Heart left ventricle (tissue), 16 donors: ENCODE data around the gene ZNF776. TPM values are rescaled to one million over a fixed set of nuclear protein-coding genes. Genes with fewer than 3 reads are reported as not detected.

Experiments used
- ATAC-seq, 4 donors: fragments of 200-7000 bp; cut with Tn5 transposase; one replicate each; pipeline ENCODE4 v1.9.1; 2020 to 2022; ENCODE audit warnings: moderate library complexity in 4 of 4, mild to moderate bottlenecking in 3 of 4, moderate number of reproducible peaks in 1 of 4
- DNase-seq, 5 donors: peaks; one replicate each; pipeline ENCODE4 v3.0.0-alpha.2; 2020
- H3K27ac ChIP-seq, 12 donors: fragments of 200-600 bp; sonication (generic) in 4 of 12; one replicate each; pipeline versions ENCODE4 v1.5.0 to v1.8.0; 2016 to 2022; ENCODE audit warnings: mild to moderate bottlenecking in 2 of 12
- H3K27me3 ChIP-seq, 9 donors: fragments of 200-600 bp; sonication (generic) in 2 of 9; one replicate each; pipeline versions ENCODE4 v1.5.1 to v1.8.0; 2016 to 2022; ENCODE audit warnings: mild to moderate bottlenecking in 3 of 9
- H3K36me3 ChIP-seq, 9 donors: fragments of 200-600 bp; sonication (generic) in 2 of 9; one replicate each; pipeline versions ENCODE4 v1.5.0 to v1.8.0; 2018 to 2022; ENCODE audit warnings: mild to moderate bottlenecking in 2 of 9
- H3K4me1 ChIP-seq, 12 donors: fragments of 200-600 bp; sonication (generic) in 4 of 12; one replicate each; pipeline versions ENCODE4 v1.5.0 to v1.8.0; 2016 to 2022; ENCODE audit warnings: mild to moderate bottlenecking in 3 of 12
- H3K4me3 ChIP-seq, 12 donors: fragments of 200-600 bp; sonication (generic) in 4 of 12; one replicate each; pipeline versions ENCODE4 v1.5.0 to v1.8.0; 2017 to 2022; ENCODE audit warnings: mild to moderate bottlenecking in 9 of 12, moderate library complexity in 4 of 12
- H3K9me3 ChIP-seq, 12 donors: fragments of 200-600 bp; sonication (generic) in 4 of 12; one replicate each; pipeline versions ENCODE4 v1.5.0 to v1.8.0; 2016 to 2022; ENCODE audit warnings: mild to moderate bottlenecking in 1 of 12
- POLR2A ChIP-seq, 2 donors: fragments of 450-650 bp; IDR thresholded peaks; one replicate each; pipeline ENCODE4 v1.6.1; 2017; ENCODE audit warnings: antibody characterized with exemption in 2 of 2, mild to moderate bottlenecking in 2 of 2, moderate library complexity in 2 of 2
- WGBS, 4 donors: extraction: QIAGEN DNeasy Blood & Tissue Kit in 2 of 4; methylation state at CpG; one replicate each; pipeline versions ENCODE4 v1.1.5 to v1.1.7; 2013 to 2018; 5-methylcytosine and 5-hydroxymethylcytosine counted together
- intact Hi-C, 10 donors: fragments of 100-400 bp; cut with DNase I; formaldehyde crosslinking; loops; one replicate each; pipeline versions ENCODE4 v1.11.1 to v1.14.2; 2022
- long read RNA-seq, 3 donors: library from polyadenylated mRNA; unstranded; transcript quantifications; one replicate each; pipeline ENCODE4 v2.0.0, GENCODE V29; 2020 to 2021
- polyA plus RNA-seq, 2 donors: library from polyadenylated mRNA; stranded (reverse); fragments of 200-250 nt; gene quantifications; one replicate each; pipeline ENCODE4 v1.2.3, GENCODE V29; 2013
- total RNA-seq, 9 donors: library from RNA; depleted of rRNA in 2 of 9; stranded (reverse); fragments of >200 nt in 2 of 9; fragmentation: NEBNext Ultra II Directional in 3 of 9; extraction: Animal tissue kit (Norgen Biotek cat#: 25700) in 3 of 9; gene quantifications; one replicate each; pipeline versions ENCODE4 v1.1.0 to v1.2.4, GENCODE V29; 2016 to 2023
- TF ChIP-seq, protein P1 (sequence below), 12 donors: fragments of 200-600 bp; sonication (generic) in 4 of 12; IDR thresholded peaks; one replicate each; pipeline versions ENCODE4 v1.5.0 to v1.8.0; 2018 to 2022; ENCODE audit warnings: antibody characterized with exemption in 12 of 12, mild to moderate bottlenecking in 5 of 12
- donor health status: ischemic (EF 13 %, LVEDD 7.1; RV severe dilation, severe dysfunction).
- donor health status: healthy with polysubstance abuse.
- donor health status: DM: no; HTN: yes; CAD: no.
- donor health status: DM: no; HTN: no; CAD: no.
- donor health status: ischemic (EF 25% LVEDD 6.9; RV normal size, moderate dysfunction).
- donor health status: ischemic (EF 25% LVEDD 5.7; RV mildly dilated, moderate dysfunction).
- donor health status: healthy.
- donor health status: DM: yes; HTN: yes; CAD: no.
- donor health status: ischemic (EF 35%, LVEDD 5.7; RV mildly dilated, moderate dysfunction).
- donor health status: nonischemic (EF 11% LVEDD 7.7; RV severe dilation, severe dysfunction).
- donor health status: DM: yes; HTN: yes; CAD: no.
- donor health status: PGD.
- donor health status: ischemic (EF 29% LVEDD 5.4; RV normal size, mild dysfunction).
- donor health status: nonischemic (EF 23%, LVEDD 6.1; RV moderate dilation, normal function).

Gene ZNF776
- total RNA-seq (10 to 100 TPM in 7 of 9 donors, 1 to 10 TPM in 2; 8.1 to 17.3 (median 12.9) TPM), polyA plus RNA-seq (1 to 10 TPM; 4.8 to 9.6 TPM)
- long read RNA-seq, donor 1, full-length matches to known transcripts, result 8 of 12 reads
- long read RNA-seq, donor 1, partial matches to known transcripts, result 0 of 12 reads
- long read RNA-seq, donor 1, other reads (novel, unspliced or antisense), result 4 of 12 reads
- long read RNA-seq, donor 2, full-length matches to known transcripts, result 8 of 13 reads
- long read RNA-seq, donor 2, partial matches to known transcripts, result 0 of 13 reads
- long read RNA-seq, donor 2, other reads (novel, unspliced or antisense), result 5 of 13 reads
- long read RNA-seq, donor 3, full-length matches to known transcripts, result 3 of 5 reads
- long read RNA-seq, donor 3, partial matches to known transcripts, result 0 of 5 reads
- long read RNA-seq, donor 3, other reads (novel, unspliced or antisense), result 2 of 5 reads

DNA sequence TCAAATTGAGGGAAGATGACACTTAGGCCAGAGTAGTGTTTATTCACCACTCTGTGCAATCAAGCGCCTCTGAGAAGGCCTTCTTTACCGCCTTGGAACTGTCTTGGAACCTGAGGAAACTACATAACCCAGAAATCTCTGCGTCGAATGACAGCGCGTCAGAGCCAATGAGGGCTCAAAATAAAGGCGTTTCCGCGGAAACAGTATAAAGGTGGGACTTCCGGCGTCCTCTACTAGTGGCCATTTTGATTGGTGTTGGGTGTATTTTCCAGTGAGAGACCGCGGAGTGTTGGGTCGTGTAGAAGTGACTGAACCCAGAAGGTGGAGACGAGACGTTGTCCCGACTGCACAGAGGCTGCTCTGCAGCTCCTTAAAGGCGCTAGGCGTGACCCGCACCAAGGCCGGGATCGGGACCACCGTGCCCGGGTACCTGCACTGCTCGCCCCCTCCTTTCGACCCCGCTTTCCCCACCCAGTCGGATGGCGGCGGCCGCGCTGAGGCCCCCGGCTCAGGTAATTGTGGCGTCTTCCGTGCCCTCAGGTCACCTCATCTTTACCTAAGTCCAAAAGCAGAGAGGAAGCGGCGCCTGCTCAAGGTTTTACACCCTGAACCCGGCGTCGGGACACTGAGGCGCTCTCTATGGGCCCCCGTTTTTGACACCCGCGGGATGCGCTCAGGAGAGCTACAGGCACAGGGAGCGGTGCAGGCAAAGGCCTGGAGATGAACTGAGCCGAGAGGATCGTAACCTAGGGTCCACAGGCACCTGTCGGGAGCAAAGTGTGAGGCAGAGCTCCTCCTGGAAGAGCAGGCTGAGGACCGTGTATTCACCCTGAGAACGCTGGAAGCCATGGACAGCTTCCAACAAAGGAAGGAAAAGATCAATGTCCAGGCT lies at the start of gene ZNF776:
Gene ZNF776, plus strand, starts transcription at position 236 of the 892 bp plus-strand sequence. Its CDS starts 244 bp downstream, at position 480.
- ATAC-seq (peak; percentile 93 to 99 (median 98)), DNase-seq (peak; percentile 79 to 89 (median 88))
- intact Hi-C loops, result loop anchor here in 8 of 10 donors (10.0 kb wide), 4 partner anchors 138 to 408 kb away; partner anchors contain the start of genes ZNF329 (in 3 of the 8) and ZNF814 (in 1 of the 8)
- no peaks in the 10 kb centered on the region for H3K27me3 ChIP-seq
- TF ChIP-seq, protein P1, sequence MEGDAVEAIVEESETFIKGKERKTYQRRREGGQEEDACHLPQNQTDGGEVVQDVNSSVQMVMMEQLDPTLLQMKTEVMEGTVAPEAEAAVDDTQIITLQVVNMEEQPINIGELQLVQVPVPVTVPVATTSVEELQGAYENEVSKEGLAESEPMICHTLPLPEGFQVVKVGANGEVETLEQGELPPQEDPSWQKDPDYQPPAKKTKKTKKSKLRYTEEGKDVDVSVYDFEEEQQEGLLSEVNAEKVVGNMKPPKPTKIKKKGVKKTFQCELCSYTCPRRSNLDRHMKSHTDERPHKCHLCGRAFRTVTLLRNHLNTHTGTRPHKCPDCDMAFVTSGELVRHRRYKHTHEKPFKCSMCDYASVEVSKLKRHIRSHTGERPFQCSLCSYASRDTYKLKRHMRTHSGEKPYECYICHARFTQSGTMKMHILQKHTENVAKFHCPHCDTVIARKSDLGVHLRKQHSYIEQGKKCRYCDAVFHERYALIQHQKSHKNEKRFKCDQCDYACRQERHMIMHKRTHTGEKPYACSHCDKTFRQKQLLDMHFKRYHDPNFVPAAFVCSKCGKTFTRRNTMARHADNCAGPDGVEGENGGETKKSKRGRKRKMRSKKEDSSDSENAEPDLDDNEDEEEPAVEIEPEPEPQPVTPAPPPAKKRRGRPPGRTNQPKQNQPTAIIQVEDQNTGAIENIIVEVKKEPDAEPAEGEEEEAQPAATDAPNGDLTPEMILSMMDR (IDR thresholded peaks at IDR 0.05), result no peak
- peak in 1 of 2 donors; percentile 63 for TF ChIP-seq POLR2A (IDR thresholded peaks at IDR 0.05)
- peak within 1 kb of the TSS; percentile 45 to 91 (median 84) for H3K27ac ChIP-seq
- peaks cover 0 to 46% (median 29%) of the 10 kb centered on the region in 12 donors for H3K9me3 ChIP-seq
- H3K4me1 ChIP-seq, result peaks cover 0 to 29% (median 15%) of the 10 kb centered on the region in 12 donors
- H3K36me3 ChIP-seq, result peaks cover 0 to 42% (median 25%) of the 10 kb centered on the region in 9 donors
- peak within 1 kb of the TSS; percentile 62 to 99 (median 90) for H3K4me3 ChIP-seq
- 1 to 2% (median 1%) methylated on average over 43 to 51 of the region's 51 CpGs for WGBS, 4 donors

DNA sequence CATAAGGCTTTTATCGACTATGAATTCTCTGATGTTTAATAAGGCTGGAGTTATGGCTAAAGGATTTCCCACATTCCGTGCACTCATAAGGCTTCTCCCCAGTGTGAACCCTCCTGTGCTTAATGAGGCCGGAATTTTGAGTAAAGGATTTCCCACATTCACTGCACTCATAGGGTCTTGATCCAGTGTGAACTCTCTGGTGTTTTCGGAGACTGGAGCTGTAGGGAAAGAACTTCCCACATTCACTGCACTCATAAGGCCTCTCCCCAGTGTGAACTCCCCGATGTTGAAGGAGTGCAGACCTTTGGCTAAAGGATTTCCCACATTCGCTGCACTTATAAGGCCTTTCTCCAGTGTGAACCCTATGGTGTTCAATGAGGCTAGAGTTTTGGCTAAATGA lies 45.0 kb upstream of the ZNF776 start:
- Histone ChIP-seq H3K4me1 (peaks cover 0 to 17% (median 3%) of the 10 kb centered on the region in 12 donors), H3K36me3 (peaks cover 0 to 77% (median 42%) of the 10 kb centered on the region in 9 donors), H3K9me3 (peaks cover 0 to 94% (median 12%) of the 10 kb centered on the region in 12 donors), H3K4me3 (no peak overlapping the region), H3K27me3 (no peaks in the 10 kb centered on the region), H3K27ac (no peak overlapping the region)
- DNase-seq, result no peak
- TF ChIP-seq POLR2A (IDR thresholded peaks at IDR 0.05), result no peak
- 97 to 98% (median 97%) methylated on average over 6 of the region's 6 CpGs for WGBS, 4 donors
- intact Hi-C loops, result no loop called here
- ATAC-seq, result no peak

GRCh38 chr19:57706346-57706745 lies 40.3 kb upstream of the ZNF776 start:
- Histone ChIP-seq H3K27me3 (no peaks in the 10 kb centered on the region), H3K4me1 (peaks cover 0 to 39% (median 14%) of the 10 kb centered on the region in 12 donors), H3K36me3 (peaks cover 0 to 52% (median 23%) of the 10 kb centered on the region in 9 donors), H3K4me3 (no peak overlapping the region), H3K9me3 (peaks cover 0 to 89% (median 5%) of the 10 kb centered on the region in 12 donors), H3K27ac (no peak overlapping the region)
- DNase-seq, result no peak
- no peak for ATAC-seq
- TF ChIP-seq, protein P1 (IDR thresholded peaks at IDR 0.05), result no peak
- intact Hi-C loops, result no loop called here
- WGBS, 4 donors, result 97 to 100% (median 100%) methylated on average over 1 of the region's 1 CpG; no CpG with 5 or more reads in 1 of the 4 donors

DNA sequence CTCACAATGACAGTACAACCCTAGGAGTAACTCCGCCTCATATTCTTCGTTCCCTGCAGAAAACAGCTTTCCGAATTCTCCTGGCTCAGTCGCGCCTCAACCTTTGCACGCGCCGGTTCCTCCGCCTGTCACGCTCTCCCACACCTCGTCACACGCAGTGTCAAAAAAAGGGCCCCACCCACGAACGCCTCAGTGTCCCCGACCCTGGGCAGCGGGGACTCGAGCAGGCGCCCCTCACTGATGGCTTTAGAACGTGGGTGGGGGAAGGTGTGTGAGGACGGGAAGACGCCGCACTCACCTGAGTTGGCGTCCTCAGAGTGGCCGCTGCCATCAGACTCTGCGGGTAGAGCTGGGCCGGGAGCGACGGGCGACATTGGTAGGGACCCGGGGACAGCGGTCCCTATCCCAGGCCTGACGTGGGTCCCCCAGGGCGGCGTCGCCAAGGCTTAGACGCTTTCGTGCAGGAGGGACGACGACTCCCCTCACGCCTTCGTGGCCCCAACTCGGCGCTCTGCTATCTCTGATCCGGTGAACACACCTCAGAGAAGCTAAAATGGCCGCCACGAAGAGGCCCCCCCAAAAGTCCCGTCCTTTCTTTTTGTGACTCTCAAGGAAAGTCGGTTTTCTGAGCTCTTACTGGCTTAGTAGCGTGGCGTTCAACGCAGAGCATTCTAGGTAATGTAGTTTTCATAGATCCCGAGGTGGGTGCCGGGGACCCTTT lies 37.8 kb upstream of the ZNF776 start, which contains the start of gene ZNF154:
Gene ZNF154, minus strand, starts transcription at position 564 of the 721 bp plus-strand sequence. Its CDS starts 233 bp downstream, at position 331.
- 1 to 2% (median 2%) methylated on average over 34 to 53 of the region's 53 CpGs for WGBS, 4 donors

More for the DNA sequence above, 37.8 kb upstream of the ZNF776 start, which contains the start of gene ZNF154:
- Histone ChIP-seq H3K27me3 (no peaks in the 10 kb centered on the region), H3K4me3 (peak within 1 kb of the TSS; percentile 43 to 91 (median 67)), H3K4me1 (peaks cover 0 to 39% (median 14%) of the 10 kb centered on the region in 12 donors), H3K9me3 (peaks cover 0 to 88% (median 1%) of the 10 kb centered on the region in 12 donors), H3K36me3 (peaks cover 0 to 31% (median 5%) of the 10 kb centered on the region in 9 donors), H3K27ac (peak within 1 kb of the TSS; percentile 77 to 93 (median 84))
- intact Hi-C loops, result no loop called here
- ATAC-seq (peak; percentile 40 to 90 (median 78)), DNase-seq (peak in 4 of 5 donors; percentile 45 to 61 (median 56))
- TF ChIP-seq POLR2A (IDR thresholded peaks at IDR 0.05), result no peak
- TF ChIP-seq, protein P1 (IDR thresholded peaks at IDR 0.05), result no peak
